Adrenal gland (tissue), 12 donors: Measurements from ENCODE around the gene C1orf167. TPM values are rescaled to one million over a fixed set of nuclear protein-coding genes. Genes with fewer than 3 reads are reported as not detected.

Experiments
- DNase-seq, 7 donors: peaks; one replicate each; pipeline ENCODE4 v3.0.0-alpha.2; 2019 to 2020
- H3K27ac ChIP-seq, 5 donors: fragments of 200-600 bp; sonication (generic) in 4 of 5; 1 replicate in 3 of 5; 2 replicates in 2 of 5; pipeline versions ENCODE4 v1.5.1 to v1.8.0; 2016 to 2020; ENCODE audit warnings: mild to moderate bottlenecking in 1 of 5
- H3K27me3 ChIP-seq: fragments of 200-600 bp; 2 replicates; pipeline ENCODE4 v1.8.0; 2021
- H3K36me3 ChIP-seq, 2 donors: fragments of 200-600 bp; replicated peaks in 1 of 2; 1 replicate in 1 of 2; 2 replicates in 1 of 2; pipeline versions ENCODE4 v1.5.1 to v1.8.0; 2018 to 2022
- H3K4me1 ChIP-seq, 2 donors: fragments of 200-600 bp; replicated peaks in 1 of 2; 1 replicate in 1 of 2; 2 replicates in 1 of 2; pipeline versions ENCODE4 v1.5.1 to v1.8.0; 2018 to 2021
- H3K4me3 ChIP-seq, 4 donors: fragments of 200-600 bp; sonication (generic) in 3 of 4; one replicate each; pipeline ENCODE4 v1.5.1; 2016 to 2018
- H3K9me3 ChIP-seq, 3 donors: fragments of 200-600 bp; sonication (generic) in 1 of 3; replicated peaks in 1 of 3; 1 replicate in 2 of 3; 2 replicates in 1 of 3; pipeline versions ENCODE4 v1.5.1 to v1.8.0; 2016 to 2021
- CTCF ChIP-seq, 6 experiments: fragments of 450-650 bp in 4 of 6; fragments of 200-600 bp in 2 of 6; sonication (generic) in 1 of 6; IDR thresholded peaks; 1 replicate in 5 of 6; 2 replicates in 1 of 6; pipeline versions ENCODE4 v1.5.1 to v1.8.0; 2016 to 2021; ENCODE audit warnings: antibody characterized with exemption in 6 of 6, mild to moderate bottlenecking in 2 of 6, moderate library complexity in 1 of 6
- POLR2A ChIP-seq, 2 donors: fragments of 450-650 bp; IDR thresholded peaks; one replicate each; pipeline ENCODE4 v1.6.1; 2017; ENCODE audit warnings: antibody characterized with exemption in 2 of 2, mild to moderate bottlenecking in 2 of 2, moderate library complexity in 1 of 2
- WGBS, 4 donors: extraction: QIAGEN DNeasy Blood & Tissue Kit in 2 of 4; methylation state at CpG; one replicate each; pipeline versions ENCODE4 v1.1.5 to v1.1.7; 2013 to 2017; 5-methylcytosine and 5-hydroxymethylcytosine counted together
- intact Hi-C, 2 donors: fragments of 100-400 bp; cut with DNase I; formaldehyde crosslinking; loops; one replicate each; pipeline versions ENCODE4 v1.14.1 to v1.15.0; 2022 to 2023
- polyA plus RNA-seq, 3 donors: library from polyadenylated mRNA; stranded (reverse); fragments of 200-250 nt in 2 of 3; fragments of 350-450 nt in 1 of 3; fragmentation: Illumina TruSeq in 1 of 3; extraction: RNeasy Lipid Tissue Mini Kit (QIAGEN cat#74804) in 1 of 3; gene quantifications; one replicate each; pipeline ENCODE4 v1.2.3, GENCODE V29; 2013 to 2014
- total RNA-seq, 9 donors: library from RNA; depleted of rRNA in 4 of 9; stranded (reverse); fragments of >200 nt in 4 of 9; fragments of 120-200 nt in 1 of 9; fragmentation: NEBNext Ultra II Directional in 1 of 9; extraction: Animal tissue kit (Norgen Biotek cat#: 25700) in 1 of 9; gene quantifications; one replicate each; pipeline versions ENCODE4 v1.1.0 to v1.2.4, GENCODE V29; 2013 to 2023
- donor health status: healthy with polysubstance abuse.
- donor health status: Bipolar disorder and iron deficiency.
- donor health status: DM: yes; HTN: yes; CAD: no.
- donor health status: DM: no; HTN: no; CAD: no.
- donor health status: DM: no; HTN: no; CAD: no.
- donor health status: DM: yes; HTN: yes; CAD: no.

Gene C1orf167
- total and polyA plus RNA-seq, 12 donors, result 0.32 to 13.2 (median 3.2) TPM; not detected in 2

- 71 to 85% (median 83%) methylated on average over 30 to 36 of the region's 36 CpGs for WGBS, 4 donors
Measured at GRCh38 chr1:11836955-11837766, 75.2 kb downstream of the C1orf167 start.

GRCh38 chr1:11837767-11838348 lies 75.9 kb downstream of the C1orf167 start:
- TF ChIP-seq CTCF (IDR thresholded peaks at IDR 0.05) (no peak), POLR2A (IDR thresholded peaks at IDR 0.05) (no peak)
- no peak for DNase-seq
- no peaks in the 10 kb centered on the region for H3K27me3 ChIP-seq
- no peak overlapping the region for H3K27ac ChIP-seq
- peaks cover 0 to 93% of the 10 kb centered on the region in 2 donors for H3K36me3 ChIP-seq
- H3K9me3 ChIP-seq, result no peaks in the 10 kb centered on the region
- no peak overlapping the region for H3K4me3 ChIP-seq
- intact Hi-C loops, result loop anchor here (2.0 to 5.0 kb wide), 2 partner anchors 55 to 59 kb away; no protein-coding TSS in a partner anchor
- peaks cover 0 to 9% of the 10 kb centered on the region in 2 donors for H3K4me1 ChIP-seq
- 65 to 79% (median 78%) methylated on average over 10 to 11 of the region's 11 CpGs for WGBS, 4 donors

More at GRCh38 chr1:11836955-11837766, 75.2 kb downstream of the C1orf167 start:
- intact Hi-C loops, result loop anchor here (2.0 to 5.0 kb wide), 2 partner anchors 56 to 60 kb away; no protein-coding TSS in a partner anchor
- Histone ChIP-seq H3K4me3 (no peak overlapping the region), H3K27me3 (no peaks in the 10 kb centered on the region), H3K4me1 (peaks cover 0 to 2% of the 10 kb centered on the region in 2 donors), H3K27ac (no peak overlapping the region), H3K9me3 (no peaks in the 10 kb centered on the region), H3K36me3 (peaks cover 0 to 99% of the 10 kb centered on the region in 2 donors)
- DNase-seq, result peak in 1 of 7 donors; percentile 16
- TF ChIP-seq POLR2A (IDR thresholded peaks at IDR 0.05), result no peak
- no peak for TF ChIP-seq CTCF (IDR thresholded peaks at IDR 0.05)

- peaks cover 0 to 13% of the 10 kb centered on the region in 2 donors for H3K4me1 ChIP-seq
- no peak overlapping the region for H3K27ac ChIP-seq
- peaks cover 0 to 87% of the 10 kb centered on the region in 2 donors for H3K36me3 ChIP-seq
- peak; percentile 91 to 99 (median 97) for TF ChIP-seq CTCF (IDR thresholded peaks at IDR 0.05)
- no peak for TF ChIP-seq POLR2A (IDR thresholded peaks at IDR 0.05)
- H3K27me3 ChIP-seq, result no peaks in the 10 kb centered on the region
- H3K4me3 ChIP-seq, result no peak overlapping the region
- no peaks in the 10 kb centered on the region for H3K9me3 ChIP-seq
- peak; percentile 68 to 88 (median 79) for DNase-seq
- WGBS, 4 donors, result 52 to 60% (median 55%) methylated on average over 31 to 40 of the region's 40 CpGs
- intact Hi-C loops, result loop anchor here in 1 of 2 donors (5.0 kb wide), 1 partner anchor 59 kb away; no protein-coding TSS in a partner anchor
Measured at GRCh38 chr1:11838349-11839272, 76.6 kb downstream of the C1orf167 start.

Other genes with a start within 250 kb of the C1orf167 start
- 10 to 100 TPM in 7 of 9 donors, 1 to 10 TPM in 2; 2.5 to 59.3 (median 29.5) TPM for gene FBXO2, start 107.8 kb upstream of the C1orf167 start, total RNA-seq
- gene FBXO2, start 107.8 kb upstream of the C1orf167 start, polyA plus RNA-seq, result 10 to 100 TPM in 2 of 3 donors, 1 to 10 TPM in 1; 6.3 to 86.6 (median 71.4) TPM
- gene FBXO44, start 107.3 kb upstream of the C1orf167 start, total RNA-seq, result 10 to 100 TPM; 10.5 to 50.1 (median 36.3) TPM
- gene FBXO44, start 107.3 kb upstream of the C1orf167 start, polyA plus RNA-seq, result 100 to 1,000 TPM in 1 of 3 donors, 10 to 100 TPM in 1, 1 to 10 TPM in 1; 6.3 to 121 (median 53.0) TPM
- gene FBXO6, start 98.0 kb upstream of the C1orf167 start, total RNA-seq, result 10 to 100 TPM in 7 of 9 donors, 1 to 10 TPM in 2; 3.3 to 26.4 (median 14.8) TPM
- gene FBXO6, start 98.0 kb upstream of the C1orf167 start, polyA plus RNA-seq, result 10 to 100 TPM in 2 of 3 donors, 1 to 10 TPM in 1; 6.8 to 18.3 (median 12.4) TPM
- gene MAD2L2, start 81.0 kb upstream of the C1orf167 start, total RNA-seq, result 10 to 100 TPM; 22.7 to 71.2 (median 31.1) TPM
- gene MAD2L2, start 81.0 kb upstream of the C1orf167 start, polyA plus RNA-seq, result 10 to 100 TPM; 15.6 to 29.7 (median 19.5) TPM
- under 1 TPM in 3 of 9 donors, not detected in 6; under 0.01 to 0.07 (median 0.06) TPM for gene DRAXIN, start 70.5 kb upstream of the C1orf167 start, total RNA-seq
- under 1 TPM in 2 of 3 donors, not detected in 1; under 0.01 to 0.08 TPM for gene DRAXIN, start 70.5 kb upstream of the C1orf167 start, polyA plus RNA-seq
- gene AGTRAP, start 26.1 kb upstream of the C1orf167 start, total RNA-seq, result 100 to 1,000 TPM in 1 of 9 donors, 10 to 100 TPM in 8; 33.7 to 104 (median 49.7) TPM
- 10 to 100 TPM; 23.4 to 57.0 (median 31.3) TPM for gene AGTRAP, start 26.1 kb upstream of the C1orf167 start, polyA plus RNA-seq
- 10 to 100 TPM; 20.0 to 82.4 (median 33.5) TPM for gene MTHFR, start 43.8 kb downstream of the C1orf167 start, total RNA-seq
- 10 to 100 TPM in 2 of 3 donors, 1 to 10 TPM in 1; 8.1 to 26.4 (median 15.6) TPM for gene MTHFR, start 43.8 kb downstream of the C1orf167 start, polyA plus RNA-seq
- 10 to 100 TPM; 12.0 to 29.2 (median 23.7) TPM for gene CLCN6, start 44.0 kb downstream of the C1orf167 start, total RNA-seq
- gene CLCN6, start 44.0 kb downstream of the C1orf167 start, polyA plus RNA-seq, result 10 to 100 TPM; 17.8 to 28.2 (median 22.8) TPM
- gene NPPA, start 85.6 kb downstream of the C1orf167 start, total RNA-seq, result not detected
- gene NPPA, start 85.6 kb downstream of the C1orf167 start, polyA plus RNA-seq, result 1 to 10 TPM in 1 of 3 donors, under 1 TPM in 1, not detected in 1; 0.17 to 2.7 TPM
- not detected for gene NPPB, start 96.8 kb downstream of the C1orf167 start, total RNA-seq
- 1 to 10 TPM in 1 of 3 donors, not detected in 2; 1.1 TPM for gene NPPB, start 96.8 kb downstream of the C1orf167 start, polyA plus RNA-seq
- 100 to 1,000 TPM in 2 of 9 donors, 10 to 100 TPM in 7; 27.6 to 119 (median 56.0) TPM for gene KIAA2013, start 164.2 kb downstream of the C1orf167 start, total RNA-seq
- gene KIAA2013, start 164.2 kb downstream of the C1orf167 start, polyA plus RNA-seq, result 10 to 100 TPM; 15.2 to 25.8 (median 15.5) TPM
- 100 to 1,000 TPM in 4 of 9 donors, 10 to 100 TPM in 5; 54.7 to 133 (median 85.6) TPM for gene PLOD1, start 172.5 kb downstream of the C1orf167 start, total RNA-seq
- 10 to 100 TPM; 37.1 to 52.8 (median 49.1) TPM for gene PLOD1, start 172.5 kb downstream of the C1orf167 start, polyA plus RNA-seq
- gene MFN2, start 218.3 kb downstream of the C1orf167 start, total RNA-seq, result 100 to 1,000 TPM in 1 of 9 donors, 10 to 100 TPM in 8; 43.7 to 103 (median 65.8) TPM
- gene MFN2, start 218.3 kb downstream of the C1orf167 start, polyA plus RNA-seq, result 10 to 100 TPM; 26.6 to 70.5 (median 27.0) TPM